Upper lobe of left lung (tissue), 4 donors: ENCODE results near the gene KRT25.

Experiments
- POLR2AphosphoS5 ChIP-seq, 2 donors: sonication (generic); formaldehyde crosslinking; IDR thresholded peaks; one replicate each; pipeline ENCODE4 v1.5.1; 2017; ENCODE audit warnings: antibody characterized with exemption in 2 of 2
- TF ChIP-seq, protein P1 (sequence below), 6 experiments: fragments of 450-650 bp in 4 of 6; fragments of 200-600 bp in 2 of 6; sonication (generic) in 2 of 6; IDR thresholded peaks; one replicate each; pipeline ENCODE4 v1.5.1; 2016 to 2019; ENCODE audit warnings: antibody characterized with exemption in 6 of 6

DNA sequence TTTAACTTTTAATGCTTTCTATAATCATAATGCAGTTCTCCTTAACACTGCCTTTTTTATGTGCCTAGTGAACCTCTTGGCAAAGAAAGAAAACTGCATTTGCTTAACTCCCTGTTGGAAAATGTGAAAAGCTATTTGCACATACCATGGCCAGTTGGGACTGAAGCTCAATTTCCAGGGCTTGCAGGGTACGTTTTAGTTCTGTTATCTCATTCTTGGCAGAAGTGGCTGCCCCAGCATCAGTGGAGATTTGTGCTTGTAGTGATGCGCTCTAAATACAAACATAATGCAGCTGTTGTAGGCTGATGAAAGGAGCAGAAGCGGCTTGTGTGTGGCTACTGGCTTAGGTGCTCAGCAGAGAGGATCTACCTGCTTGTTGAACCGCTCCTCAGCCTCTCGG, 55.3 kb downstream of the KRT25 start:
- TF ChIP-seq, protein P1, sequence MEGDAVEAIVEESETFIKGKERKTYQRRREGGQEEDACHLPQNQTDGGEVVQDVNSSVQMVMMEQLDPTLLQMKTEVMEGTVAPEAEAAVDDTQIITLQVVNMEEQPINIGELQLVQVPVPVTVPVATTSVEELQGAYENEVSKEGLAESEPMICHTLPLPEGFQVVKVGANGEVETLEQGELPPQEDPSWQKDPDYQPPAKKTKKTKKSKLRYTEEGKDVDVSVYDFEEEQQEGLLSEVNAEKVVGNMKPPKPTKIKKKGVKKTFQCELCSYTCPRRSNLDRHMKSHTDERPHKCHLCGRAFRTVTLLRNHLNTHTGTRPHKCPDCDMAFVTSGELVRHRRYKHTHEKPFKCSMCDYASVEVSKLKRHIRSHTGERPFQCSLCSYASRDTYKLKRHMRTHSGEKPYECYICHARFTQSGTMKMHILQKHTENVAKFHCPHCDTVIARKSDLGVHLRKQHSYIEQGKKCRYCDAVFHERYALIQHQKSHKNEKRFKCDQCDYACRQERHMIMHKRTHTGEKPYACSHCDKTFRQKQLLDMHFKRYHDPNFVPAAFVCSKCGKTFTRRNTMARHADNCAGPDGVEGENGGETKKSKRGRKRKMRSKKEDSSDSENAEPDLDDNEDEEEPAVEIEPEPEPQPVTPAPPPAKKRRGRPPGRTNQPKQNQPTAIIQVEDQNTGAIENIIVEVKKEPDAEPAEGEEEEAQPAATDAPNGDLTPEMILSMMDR (IDR thresholded peaks at IDR 0.05) = no peak
- no peak for TF ChIP-seq POLR2AphosphoS5 (IDR thresholded peaks at IDR 0.05)
